ENCODE data around the gene MROH2A. TPM values are rescaled to one million over a fixed set of nuclear protein-coding genes. Genes with fewer than 3 reads are reported as not detected.

MROH2A gene
- total RNA-seq, 1 experiment from 2014 or later, result not detected

DNA sequence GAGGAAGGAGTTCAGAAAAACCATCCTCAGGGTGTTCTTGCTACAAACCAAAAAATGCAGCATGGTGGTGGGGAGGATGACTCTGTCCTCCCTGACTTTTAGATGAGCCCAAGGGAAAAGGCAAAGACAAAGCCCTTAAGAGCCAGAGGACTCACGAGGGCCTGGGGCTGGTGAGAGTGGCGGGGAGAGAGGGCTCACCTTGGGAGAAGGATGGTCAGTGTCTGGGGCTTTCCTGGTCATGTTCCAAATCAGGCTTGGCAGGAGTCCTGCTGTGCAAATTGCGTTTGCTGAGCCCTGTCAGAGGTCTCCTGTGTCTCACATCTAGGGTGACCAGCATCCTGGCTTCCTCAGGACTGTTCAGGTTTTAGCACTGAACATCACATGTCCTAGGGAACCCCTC lies 13.4 kb upstream of the MROH2A start (continued):
- TF ChIP-seq, protein P1, sequence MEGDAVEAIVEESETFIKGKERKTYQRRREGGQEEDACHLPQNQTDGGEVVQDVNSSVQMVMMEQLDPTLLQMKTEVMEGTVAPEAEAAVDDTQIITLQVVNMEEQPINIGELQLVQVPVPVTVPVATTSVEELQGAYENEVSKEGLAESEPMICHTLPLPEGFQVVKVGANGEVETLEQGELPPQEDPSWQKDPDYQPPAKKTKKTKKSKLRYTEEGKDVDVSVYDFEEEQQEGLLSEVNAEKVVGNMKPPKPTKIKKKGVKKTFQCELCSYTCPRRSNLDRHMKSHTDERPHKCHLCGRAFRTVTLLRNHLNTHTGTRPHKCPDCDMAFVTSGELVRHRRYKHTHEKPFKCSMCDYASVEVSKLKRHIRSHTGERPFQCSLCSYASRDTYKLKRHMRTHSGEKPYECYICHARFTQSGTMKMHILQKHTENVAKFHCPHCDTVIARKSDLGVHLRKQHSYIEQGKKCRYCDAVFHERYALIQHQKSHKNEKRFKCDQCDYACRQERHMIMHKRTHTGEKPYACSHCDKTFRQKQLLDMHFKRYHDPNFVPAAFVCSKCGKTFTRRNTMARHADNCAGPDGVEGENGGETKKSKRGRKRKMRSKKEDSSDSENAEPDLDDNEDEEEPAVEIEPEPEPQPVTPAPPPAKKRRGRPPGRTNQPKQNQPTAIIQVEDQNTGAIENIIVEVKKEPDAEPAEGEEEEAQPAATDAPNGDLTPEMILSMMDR (IDR thresholded peaks at IDR 0.05 in 2 of 3, conservative IDR thresholded peaks at IDR 0.05 in 1 of 3; ENCODE audit: borderline replicate concordance in 1 of 3, insufficient read depth in 1 of 3, low read depth in 2 of 3, low read length in 2 of 3), result no peak
- TF ChIP-seq ZFX (IDR thresholded peaks at IDR 0.05), result no peak
- no peak for TF ChIP-seq EZH2 (IDR thresholded peaks at IDR 0.05)

DNA sequence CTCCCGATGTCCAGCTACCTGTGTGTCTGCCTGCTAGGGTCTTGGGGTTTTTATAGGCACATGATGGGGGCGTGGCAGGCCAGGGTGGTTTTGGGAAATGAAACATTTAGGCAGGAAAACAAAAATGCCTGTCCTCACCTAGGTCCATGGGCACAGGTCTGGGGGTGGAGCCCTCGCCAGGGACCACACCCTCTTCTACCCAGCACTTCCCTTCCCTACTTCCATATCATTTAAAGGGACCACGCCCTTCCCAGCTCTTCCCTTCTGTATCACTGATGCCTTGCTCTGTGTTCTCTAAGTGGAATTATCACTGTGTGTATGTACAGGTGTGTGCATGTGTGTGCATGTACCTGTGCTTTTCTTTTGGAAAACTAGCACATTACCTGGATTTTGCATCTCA lies 11.7 kb upstream of the MROH2A start:
- Histone ChIP-seq H3K9me3 (ENCODE audit: control insufficient read depth in 1 of 2, insufficient read depth in 1 of 2, low read depth in 1 of 2, low read length in 2 of 2) (no peaks in the 10 kb centered on the region), H3K9ac (ENCODE audit: low read length) (no peak overlapping the region), H3K4me1 (ENCODE audit: control insufficient read depth in 1 of 2, insufficient read depth in 2 of 2, low read length in 2 of 2) (peaks cover 3 to 10% of the 10 kb centered on the region in 2 experiments; a peak in 2 of 4 replicates), H3K9me2 (ENCODE audit: insufficient read depth) (no peaks in the 10 kb centered on the region), H2AFZ (ENCODE audit: low read depth, low read length, poor library complexity, severe bottlenecking) (no peak overlapping the region), H3K4me3 (replicated peaks in 1 of 2; ENCODE audit: low read depth in 1 of 2, low read length in 2 of 2) (no peak overlapping the region), H3K4me2 (ENCODE audit: low read length) (no peak overlapping the region), H3K36me3 (ENCODE audit: control insufficient read depth in 1 of 2, insufficient read depth in 2 of 2, low read length in 2 of 2) (no peaks in the 10 kb centered on the region), H3K27ac (ENCODE audit: low read depth, low read length) (no peak overlapping the region), H3K27me3 (ENCODE audit: insufficient read depth, low read length) (no peaks in the 10 kb centered on the region), H3K79me2 (ENCODE audit: insufficient read depth, low read length) (no peaks in the 10 kb centered on the region), H4K20me1 (ENCODE audit: insufficient read depth) (no peaks in the 10 kb centered on the region)
- intact Hi-C loops (cut with micrococcal nuclease), result no loop called here
- peak; percentile 74 for ATAC-seq
- TF ChIP-seq CEBPB (IDR thresholded peaks at IDR 0.05; ENCODE audit: low read depth) (no peak), SIN3A (IDR thresholded peaks at IDR 0.05; ENCODE audit: low read depth) (no peak), ZBTB33 (IDR thresholded peaks at IDR 0.05; ENCODE audit: extremely low read depth, insufficient replicate concordance, low read length) (no peak), EZH2phosphoT487 (IDR thresholded peaks at IDR 0.05; ENCODE audit: borderline replicate concordance) (no peak), JUND (IDR thresholded peaks at IDR 0.05) (no peak), EGR1 (IDR thresholded peaks at IDR 0.05; ENCODE audit: low read depth) (no peak), ZFX (IDR thresholded peaks at IDR 0.05) (no peak), FOSL1 (IDR thresholded peaks at IDR 0.05; ENCODE audit: low read depth) (no peak)
- POLR2A ChIA-PET, result no interaction called here
- CTCF ChIA-PET, result no interaction called here
- RAD21 ChIA-PET (ENCODE audit: low non-redundant PET in 1 of 2, low total read pairs in 2 of 2, uncharacterized antibody in 2 of 2, unreplicated experiment in 2 of 2), result no interaction called here
- no TSS peak for BruUV-seq (replicated peaks)
- no peak for DNase-seq (ENCODE audit: low read depth, low spot score)

Measured in HCT116 (cell line).